HG03108 (cell line): ENCODE results near the gene PTCD2.

Experiments
- ATAC-seq: cut with Tn5 transposase; IDR thresholded peaks from one replicate; pipeline ENCODE4 v1.9.1; 2021; ENCODE audit warnings: moderate library complexity; ENCODE audit not compliant: unreplicated experiment

PTCD2 gene

GRCh38 chr5:72338689-72339209, 18.6 kb downstream of the PTCD2 start:
- no peak for ATAC-seq

- no peak for ATAC-seq
These were observed 26.2 kb downstream of the PTCD2 start for GRCh38 chr5:72346398-72346797.

- ATAC-seq = no peak
These were observed 27.7 kb downstream of the PTCD2 start for GRCh38 chr5:72347801-72348308.

- ATAC-seq = no peak
These were observed 31.2 kb downstream of the PTCD2 start for GRCh38 chr5:72351376-72351775.

- ATAC-seq = no peak
These were observed 32.4 kb downstream of the PTCD2 start for GRCh38 chr5:72352616-72353015.

- no peak for ATAC-seq
These were observed 32.9 kb downstream of the PTCD2 start for GRCh38 chr5:72353046-72353445.

- no peak for ATAC-seq
These were observed 35.6 kb downstream of the PTCD2 start for GRCh38 chr5:72355706-72356299.

GRCh38 chr5:72356361-72356760, 36.2 kb downstream of the PTCD2 start:
- ATAC-seq = no peak

- no peak for ATAC-seq
These were observed 38.8 kb downstream of the PTCD2 start for GRCh38 chr5:72358925-72359324.

- ATAC-seq = no peak
These were observed 39.7 kb downstream of the PTCD2 start for GRCh38 chr5:72359886-72360285.

- no peak for ATAC-seq
These were observed 43.1 kb downstream of the PTCD2 start for GRCh38 chr5:72363166-72363802.

- no peak for ATAC-seq
These were observed 44.0 kb downstream of the PTCD2 start for GRCh38 chr5:72364171-72364570.

GRCh38 chr5:72364951-72365350, 44.8 kb downstream of the PTCD2 start:
- ATAC-seq = no peak

- ATAC-seq = no peak
These were observed 46.3 kb downstream of the PTCD2 start for GRCh38 chr5:72366324-72366976.

GRCh38 chr5:72368271-72368670, 48.1 kb downstream of the PTCD2 start:
- no peak for ATAC-seq

- no peak for ATAC-seq
These were observed 49.1 kb downstream of the PTCD2 start for GRCh38 chr5:72369301-72369700.

- ATAC-seq = no peak
These were observed 49.5 kb downstream of the PTCD2 start for GRCh38 chr5:72369711-72370110.

- ATAC-seq = no peak
These were observed 52.2 kb downstream of the PTCD2 start for GRCh38 chr5:72372331-72372730.

- no peak for ATAC-seq
These were observed 52.8 kb downstream of the PTCD2 start for GRCh38 chr5:72372923-72373322.

GRCh38 chr5:72374844-72375243, 54.7 kb downstream of the PTCD2 start:
- ATAC-seq = no peak

GRCh38 chr5:72376381-72376780, 56.2 kb downstream of the PTCD2 start:
- ATAC-seq = no peak
